Lower leg skin (tissue), 4 donors: ENCODE data around the gene MVB12B. TPM values are rescaled to one million over a fixed set of nuclear protein-coding genes. Genes with fewer than 3 reads are reported as not detected.

ENCODE experiments used
- DNase-seq, 2 donors: peaks; one replicate each; pipeline ENCODE4 v3.0.0-alpha.2; 2019; ENCODE audit warnings: low spot score in 2 of 2
- H3K4me3 ChIP-seq: fragments of 200-600 bp; sonication (generic); 2 replicates; pipeline ENCODE4 v1.5.1; 2017; ENCODE audit warnings: mild to moderate bottlenecking, low read depth; ENCODE audit not compliant: poor library complexity, severe bottlenecking
- POLR2A ChIP-seq, 2 donors: fragments of 450-650 bp; IDR thresholded peaks; one replicate each; pipeline ENCODE4 v1.6.1; 2016 to 2017; ENCODE audit warnings: antibody characterized with exemption in 2 of 2, mild to moderate bottlenecking in 1 of 2, moderate library complexity in 1 of 2
- WGBS, 2 donors: methylation state at CpG; one replicate each; pipeline ENCODE4 v1.1.5; 2018; 5-methylcytosine and 5-hydroxymethylcytosine counted together
- intact Hi-C: fragments of 100-400 bp; cut with DNase I; formaldehyde crosslinking; loops from one replicate; pipeline ENCODE4 v1.15.0; 2023; ENCODE audit warnings: low total_unique reads
- total RNA-seq, 4 donors: library from RNA; depleted of rRNA; stranded (reverse); fragments of >200 nt; gene quantifications; one replicate each; pipeline ENCODE4 v1.1.0, GENCODE V29; 2016
- TF ChIP-seq, protein P1 (sequence below), 3 donors: fragments of 450-650 bp; IDR thresholded peaks; one replicate each; pipeline ENCODE4 v1.5.1; 2016; ENCODE audit warnings: antibody characterized with exemption in 3 of 3, mild to moderate bottlenecking in 3 of 3, moderate library complexity in 2 of 3

Gene MVB12B
- total RNA-seq, 4 donors from 2014 or later = 8.6 to 12.5 (median 10.9) TPM

DNA sequence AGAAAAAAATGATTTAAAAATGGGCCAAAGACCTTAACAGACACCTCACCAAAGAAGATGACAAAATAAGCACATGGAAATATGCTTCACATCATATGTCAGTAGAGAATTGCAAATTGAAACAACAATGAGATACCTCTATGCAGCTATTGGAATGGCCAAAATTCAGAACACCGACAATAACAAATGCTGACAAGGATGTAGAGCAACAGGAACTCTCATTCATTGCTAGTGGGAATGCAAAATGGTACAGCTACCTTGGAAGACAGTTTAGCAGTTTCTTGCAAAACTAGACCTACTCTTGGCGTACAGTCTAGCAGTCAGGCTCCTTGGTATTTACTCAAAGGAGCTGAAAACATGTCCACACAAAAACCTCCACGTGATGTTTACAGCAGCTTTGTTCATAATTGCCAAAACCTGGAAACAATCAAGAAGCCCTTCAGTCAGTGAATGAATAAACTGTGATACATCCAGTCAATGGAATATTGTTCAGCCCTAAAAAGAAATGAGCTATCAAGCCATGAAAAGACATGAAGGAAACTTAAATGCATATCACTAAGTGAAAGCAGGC, 10.5 kb upstream of the MVB12B start:
- intact Hi-C loops = no loop called here
- TF ChIP-seq, protein P1, sequence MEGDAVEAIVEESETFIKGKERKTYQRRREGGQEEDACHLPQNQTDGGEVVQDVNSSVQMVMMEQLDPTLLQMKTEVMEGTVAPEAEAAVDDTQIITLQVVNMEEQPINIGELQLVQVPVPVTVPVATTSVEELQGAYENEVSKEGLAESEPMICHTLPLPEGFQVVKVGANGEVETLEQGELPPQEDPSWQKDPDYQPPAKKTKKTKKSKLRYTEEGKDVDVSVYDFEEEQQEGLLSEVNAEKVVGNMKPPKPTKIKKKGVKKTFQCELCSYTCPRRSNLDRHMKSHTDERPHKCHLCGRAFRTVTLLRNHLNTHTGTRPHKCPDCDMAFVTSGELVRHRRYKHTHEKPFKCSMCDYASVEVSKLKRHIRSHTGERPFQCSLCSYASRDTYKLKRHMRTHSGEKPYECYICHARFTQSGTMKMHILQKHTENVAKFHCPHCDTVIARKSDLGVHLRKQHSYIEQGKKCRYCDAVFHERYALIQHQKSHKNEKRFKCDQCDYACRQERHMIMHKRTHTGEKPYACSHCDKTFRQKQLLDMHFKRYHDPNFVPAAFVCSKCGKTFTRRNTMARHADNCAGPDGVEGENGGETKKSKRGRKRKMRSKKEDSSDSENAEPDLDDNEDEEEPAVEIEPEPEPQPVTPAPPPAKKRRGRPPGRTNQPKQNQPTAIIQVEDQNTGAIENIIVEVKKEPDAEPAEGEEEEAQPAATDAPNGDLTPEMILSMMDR (IDR thresholded peaks at IDR 0.05) = no peak
- no peak for TF ChIP-seq POLR2A (IDR thresholded peaks at IDR 0.05)
- no peak for DNase-seq
- no peak overlapping the region for H3K4me3 ChIP-seq
- 62 to 68% methylated on average over 3 of the region's 3 CpGs for WGBS, 2 donors

GRCh38 chr9:126317513-126317912, 9.1 kb upstream of the MVB12B start:
- intact Hi-C loops = no loop called here
- no peak for DNase-seq

GRCh38 chr9:126318858-126319257, 7.8 kb upstream of the MVB12B start:
- intact Hi-C loops = no loop called here
- TF ChIP-seq, protein P1 (IDR thresholded peaks at IDR 0.05) = no peak
- TF ChIP-seq POLR2A (IDR thresholded peaks at IDR 0.05) = no peak
- no peak overlapping the region for H3K4me3 ChIP-seq
- DNase-seq = no peak
- 94% methylated on average over 6 of the region's 6 CpGs for WGBS, 2 donors

More at GRCh38 chr9:126317513-126317912, 9.1 kb upstream of the MVB12B start:
- WGBS, 2 donors = 77 to 86% methylated on average over 4 of the region's 4 CpGs
- H3K4me3 ChIP-seq = no peak overlapping the region
- TF ChIP-seq, protein P1 (IDR thresholded peaks at IDR 0.05) = no peak

- 79 to 86% methylated on average over 5 of the region's 5 CpGs for WGBS, 2 donors
- TF ChIP-seq, protein P1 (IDR thresholded peaks at IDR 0.05) = no peak
- TF ChIP-seq POLR2A (IDR thresholded peaks at IDR 0.05) = no peak
- H3K4me3 ChIP-seq = no peak overlapping the region
- DNase-seq = no peak
- intact Hi-C loops = no loop called here
These were observed 7.0 kb upstream of the MVB12B start for GRCh38 chr9:126319671-126320070.

GRCh38 chr9:126320158-126320922, 6.3 kb upstream of the MVB12B start:
- no peak for TF ChIP-seq POLR2A (IDR thresholded peaks at IDR 0.05)
- TF ChIP-seq, protein P1 (IDR thresholded peaks at IDR 0.05) = no peak
- intact Hi-C loops = no loop called here
- H3K4me3 ChIP-seq = no peak overlapping the region
- WGBS, 2 donors = 62 to 66% methylated on average over 4 of the region's 4 CpGs
- DNase-seq = no peak
